H9 (cell line): ENCODE results near the gene ZNF202. TPM values are rescaled to one million over a fixed set of nuclear protein-coding genes. Genes with fewer than 3 reads are reported as not detected.

Experiments
- DNase-seq: peaks from one replicate; pipeline ENCODE4 v3.0.0-alpha.2; 2017
- H2AFZ ChIP-seq: one replicate; pipeline ENCODE4 v1.6.1; 2013; ENCODE audit warnings: mild to moderate bottlenecking, low read length, control low read depth, moderate library complexity
- H2AK5ac ChIP-seq: 2 replicates; pipeline ENCODE4 v1.6.1; 2013; ENCODE audit warnings: low read length, control low read depth, mixed read lengths; ENCODE audit not compliant: insufficient read length
- H2BK120ac ChIP-seq: one replicate; pipeline ENCODE4 v1.6.1; 2013; ENCODE audit warnings: low read depth, mild to moderate bottlenecking, low read length, control low read depth, inconsistent platforms; ENCODE audit not compliant: poor library complexity, severe bottlenecking
- H2BK12ac ChIP-seq: 2 replicates; pipeline ENCODE4 v1.6.1; 2013; ENCODE audit warnings: low read length, control low read depth, mixed read lengths, low read depth; ENCODE audit not compliant: insufficient read length
- H2BK15ac ChIP-seq: 2 replicates; pipeline ENCODE4 v1.6.1; 2013; ENCODE audit warnings: low read depth, low read length, control low read depth
- H2BK20ac ChIP-seq: one replicate; pipeline ENCODE4 v1.6.1; 2013; ENCODE audit warnings: low read depth, mild to moderate bottlenecking, low read length, control low read depth, inconsistent platforms; ENCODE audit not compliant: poor library complexity, severe bottlenecking
- H2BK5ac ChIP-seq: 2 replicates; pipeline ENCODE4 v1.6.1; 2013; ENCODE audit warnings: low read length, control low read depth, mixed read lengths; ENCODE audit not compliant: insufficient read length
- H3K14ac ChIP-seq: 2 replicates; pipeline ENCODE4 v1.6.1; 2013; ENCODE audit warnings: low read length, control low read depth; ENCODE audit not compliant: insufficient read depth
- H3K18ac ChIP-seq: 2 replicates; pipeline ENCODE4 v1.6.1; 2013; ENCODE audit warnings: low read depth, mild to moderate bottlenecking, mixed read lengths, low read length, control low read depth; ENCODE audit not compliant: insufficient read length
- H3K23ac ChIP-seq: 2 replicates; pipeline ENCODE4 v1.6.1; 2013; ENCODE audit warnings: low read length, control low read depth, mixed read lengths, low read depth; ENCODE audit not compliant: insufficient read length
- H3K23me2 ChIP-seq: 2 replicates; pipeline ENCODE4 v1.6.1; 2013; ENCODE audit warnings: low read depth, mild to moderate bottlenecking, mixed read lengths, low read length, control low read depth; ENCODE audit not compliant: insufficient read length, poor library complexity, severe bottlenecking
- H3K27ac ChIP-seq: 2 replicates; pipeline ENCODE4 v1.5.1; 2013; ENCODE audit warnings: low read length, control low read depth, mixed read lengths, low read depth; ENCODE audit not compliant: insufficient read length
- H3K27me3 ChIP-seq: 2 replicates; pipeline ENCODE4 v1.6.1; 2013; ENCODE audit warnings: low read length, control low read depth, inconsistent platforms; ENCODE audit not compliant: insufficient read depth
- H3K4ac ChIP-seq: 2 replicates; pipeline ENCODE4 v1.6.1; 2013; ENCODE audit warnings: low read depth, mild to moderate bottlenecking, control low read depth, inconsistent platforms, low read length, moderate library complexity
- H3K4me1 ChIP-seq: 2 replicates; pipeline ENCODE4 v1.6.1; 2013; ENCODE audit warnings: low read length, control low read depth, inconsistent platforms; ENCODE audit not compliant: insufficient read depth
- H3K4me2 ChIP-seq: 2 replicates; pipeline ENCODE4 v1.6.1; 2013; ENCODE audit warnings: low read length, control low read depth, mixed read lengths; ENCODE audit not compliant: insufficient read length, insufficient read depth
- H3K56ac ChIP-seq: 2 replicates; pipeline ENCODE4 v1.6.1; 2013; ENCODE audit warnings: low read depth, mild to moderate bottlenecking, mixed read lengths, low read length, control low read depth; ENCODE audit not compliant: insufficient read length
- H3K79me1 ChIP-seq: 2 replicates; pipeline ENCODE4 v1.6.1; 2013; ENCODE audit warnings: low read depth, mild to moderate bottlenecking, moderate library complexity, low read length, control low read depth, inconsistent platforms; ENCODE audit not compliant: insufficient read depth, poor library complexity, severe bottlenecking
- H3K79me2 ChIP-seq: 2 replicates; pipeline ENCODE4 v1.6.1; 2013; ENCODE audit warnings: low read length, control low read depth, inconsistent platforms; ENCODE audit not compliant: insufficient read depth
- H3K9ac ChIP-seq: 2 replicates; pipeline ENCODE4 v1.6.1; 2013; ENCODE audit warnings: low read length, control low read depth, mixed read lengths; ENCODE audit not compliant: insufficient read length; ENCODE audit errors: extremely low read depth
- H3K9me3 ChIP-seq: one replicate; pipeline ENCODE4 v1.6.1; 2013; ENCODE audit warnings: low read depth, low read length, inconsistent platforms; ENCODE audit not compliant: control insufficient read depth
- H3T11ph ChIP-seq: one replicate; pipeline ENCODE4 v1.6.1; 2013; ENCODE audit warnings: mild to moderate bottlenecking, low read length, control low read depth, inconsistent platforms
- H4K20me1 ChIP-seq: one replicate; pipeline ENCODE4 v1.6.1; 2013; ENCODE audit not compliant: control insufficient read depth, insufficient read length, insufficient read depth
- H4K5ac ChIP-seq: 2 replicates; pipeline ENCODE4 v1.6.1; 2013; ENCODE audit warnings: low read depth, mild to moderate bottlenecking, mixed read lengths, low read length, control low read depth; ENCODE audit not compliant: insufficient read length
- H4K8ac ChIP-seq: replicated peaks from 2 replicates; pipeline ENCODE4 v1.6.1; 2013; ENCODE audit warnings: low read length, control low read depth, mixed read lengths, low read depth; ENCODE audit not compliant: insufficient read length
- H4K91ac ChIP-seq: 2 replicates; pipeline ENCODE4 v1.6.1; 2013; ENCODE audit warnings: low read depth, mild to moderate bottlenecking, moderate library complexity, mixed read lengths, low read length, control low read depth; ENCODE audit not compliant: insufficient read length
- H3K27ac Mint-ChIP-seq, 3 experiments: 2 replicates in 2 of 3; 3 replicates in 1 of 3; pipeline ENCODE4 v1.8.0; 2020 to 2021; ENCODE audit warnings: mixed read lengths in 3 of 3, mild to moderate bottlenecking in 1 of 3, moderate library complexity in 1 of 3
- H3K27me3 Mint-ChIP-seq: 2 replicates; pipeline ENCODE4 v1.8.0; 2021; ENCODE audit warnings: low read depth, mild to moderate bottlenecking, moderate library complexity, mixed read lengths
- H3K36me3 Mint-ChIP-seq, 3 experiments: 2 replicates in 2 of 3; 3 replicates in 1 of 3; pipeline ENCODE4 v1.8.0; 2020 to 2021; ENCODE audit warnings: low read depth in 3 of 3, mixed read lengths in 3 of 3; ENCODE audit not compliant: insufficient read depth in 1 of 3
- H3K4me1 Mint-ChIP-seq, 2 experiments: 2 replicates each; pipeline ENCODE4 v1.8.0; 2020; ENCODE audit warnings: mixed read lengths in 2 of 2
- H3K4me3 Mint-ChIP-seq, 2 experiments: 2 replicates in 1 of 2; 3 replicates in 1 of 2; pipeline ENCODE4 v1.8.0; 2020 to 2021; ENCODE audit warnings: mild to moderate bottlenecking in 2 of 2, mixed read lengths in 2 of 2, moderate library complexity in 1 of 2
- H3K9me3 Mint-ChIP-seq, 2 experiments: 2 replicates in 1 of 2; 3 replicates in 1 of 2; pipeline ENCODE4 v1.8.0; 2020; ENCODE audit warnings: mild to moderate bottlenecking in 2 of 2, mixed read lengths in 2 of 2, moderate library complexity in 1 of 2
- CTCF ChIP-seq: fragments of 200-600 bp; sonication (generic); conservative IDR thresholded peaks from 3 replicates; pipeline ENCODE4 v1.8.0; 2021; ENCODE audit warnings: antibody characterized with exemption, mild to moderate bottlenecking
- total RNA-seq: library from RNA; stranded (reverse); gene quantifications from 2 replicates; pipeline ENCODE4 v1.2.1, GENCODE V29; 2021

ZNF202 gene
- total RNA-seq, 1 experiment from 2014 or later, result 49.2 TPM

GRCh38 chr11:123753110-123753509 lies 11.7 kb upstream of the ZNF202 start:
- Histone ChIP-seq H3T11ph (no peak overlapping the region), H3K9ac (no peak overlapping the region), H3K23ac (no peak overlapping the region), H3K56ac (no peak overlapping the region), H3K14ac (no peak overlapping the region), H2BK15ac (no peak overlapping the region), H4K91ac (no peak overlapping the region), H3K79me1 (no peaks in the 10 kb centered on the region), H2AFZ (no peak overlapping the region), H3K9me3 (no peaks in the 10 kb centered on the region), H2BK120ac (no peak overlapping the region), H3K18ac (no peak overlapping the region), H2AK5ac (no peak overlapping the region), H3K4me1 (no peaks in the 10 kb centered on the region; the same call in 1 of the 2 replicates), H3K27ac (no peak overlapping the region), H3K79me2 (no peaks in the 10 kb centered on the region), H3K27me3 (no peaks in the 10 kb centered on the region), H3K4me2 (no peak overlapping the region), H4K8ac (no peak overlapping the region), H2BK20ac (no peak overlapping the region), H2BK5ac (no peak overlapping the region), H2BK12ac (no peak overlapping the region), H3K23me2 (no peaks in the 10 kb centered on the region), H4K20me1 (no peaks in the 10 kb centered on the region), H3K4ac (no peak overlapping the region), H4K5ac (no peak overlapping the region)
- Mint-ChIP-seq H3K27ac (no peak overlapping the region), H3K9me3 (peaks cover 19 to 31% of the 10 kb centered on the region in 2 experiments), H3K4me3 (no peak overlapping the region), H3K4me1 (peaks cover 16 to 21% of the 10 kb centered on the region in 2 experiments), H3K27me3 (peaks cover 2% of the 10 kb centered on the region; the same call in 1 of the 2 replicates), H3K36me3 (peaks cover 21 to 35% (median 31%) of the 10 kb centered on the region in 3 experiments)
- no peak for DNase-seq
- no peak for TF ChIP-seq CTCF
